K562 (cell line): ENCODE results near the gene MTHFR. TPM values are rescaled to one million over a fixed set of nuclear protein-coding genes. Genes with fewer than 3 reads are reported as not detected.

Experiments
- AFF1 ChIP-seq, 2 experiments: fragments of 450-650 bp; IDR thresholded peaks; 2 replicates each; pipeline ENCODE4 v1.6.1; 2018; ENCODE audit warnings: mild to moderate bottlenecking in 2 of 2, low read depth in 1 of 2; ENCODE audit not compliant: partially characterized antibody in 2 of 2
- CBX3 ChIP-seq, 2 experiments: IDR thresholded peaks; 1 replicate in 1 of 2; 2 replicates in 1 of 2; pipeline ENCODE4 v1.6.1; 2012; ENCODE audit warnings: inconsistent platforms in 2 of 2, low read length in 2 of 2, borderline replicate concordance in 1 of 2, control low read depth in 1 of 2
- CTBP1 ChIP-seq: fragments of 450-650 bp; IDR thresholded peaks from 2 replicates; pipeline ENCODE4 v1.6.1; 2016; ENCODE audit warnings: borderline replicate concordance
- HIVEP1 ChIP-seq: fragments of 250-450 bp; sonication (Bioruptor Pico); IDR thresholded peaks from 2 replicates; pipeline ENCODE4 v1.4.0; 2020; ENCODE audit warnings: mild to moderate bottlenecking
- KDM4B ChIP-seq, 2 experiments: fragments of 450-650 bp in 1 of 2; sonication (generic) in 1 of 2; IDR thresholded peaks; 2 replicates each; pipeline ENCODE4 v1.6.1; 2016 to 2017; ENCODE audit warnings: borderline replicate concordance in 2 of 2, antibody characterized with exemption in 1 of 2, low read depth in 1 of 2, mild to moderate bottlenecking in 1 of 2
- MTF1 ChIP-seq: fragments of 250-450 bp; sonication (Bioruptor Pico); IDR thresholded peaks from 2 replicates; pipeline ENCODE4 v1.9.0; 2021; ENCODE audit warnings: moderate library complexity, mild to moderate bottlenecking, inconsistent platforms, borderline replicate concordance
- MXD1 ChIP-seq: fragments of 250-450 bp; sonication (Bioruptor Pico); IDR thresholded peaks from 2 replicates; pipeline ENCODE4 v1.8.0; 2021; ENCODE audit warnings: borderline replicate concordance, mild to moderate bottlenecking, moderate library complexity; ENCODE audit not compliant: poor library complexity, severe bottlenecking
- PATZ1 ChIP-seq: fragments of 250-450 bp; sonication (Bioruptor Pico); IDR thresholded peaks from 2 replicates; pipeline ENCODE4 v1.5.0; 2020; ENCODE audit warnings: mild to moderate bottlenecking, borderline replicate concordance
- PYGO2 ChIP-seq: fragments of 450-650 bp; IDR thresholded peaks from 2 replicates; pipeline ENCODE4 v1.6.1; 2016; ENCODE audit warnings: mild to moderate bottlenecking, missing genetic modification characterization, moderate library complexity, missing compliant biosample characterization
- ZNF354B ChIP-seq: fragments of 250-450 bp; sonication (Bioruptor Pico); IDR thresholded peaks from 2 replicates; pipeline ENCODE4 v1.4.0; 2020
- ZNF644 ChIP-seq: fragments of 200-800 bp; sonication (Bioruptor generic); IDR thresholded peaks from 2 replicates; pipeline ENCODE4 v1.6.1; 2016; ENCODE audit warnings: low read depth, missing genetic modification characterization, missing compliant biosample characterization
- polyA plus RNA-seq, 8 experiments: library from polyadenylated mRNA; depleted of rRNA in 4 of 8; stranded (reverse) in 5 of 8; unstranded in 3 of 8; fragments of >200 nt; fragmentation: Nextera tagmentation in 2 of 8; fragmentation: Illumina TruSeq in 1 of 8; extraction: Ambion mirVana in 2 of 8; extraction: Trizol in 1 of 8; gene quantifications; 2 replicates each; pipeline versions ENCODE4 v1.2.1 to v1.2.3, GENCODE V29; 2011 to 2014; ENCODE audit warnings: inconsistent platforms in 1 of 8, missing spikeins in 1 of 8
- total RNA-seq, 7 experiments: library from RNA; depleted of rRNA in 6 of 7; stranded (reverse); fragments of >200 nt in 6 of 7; fragmentation: Illumina TruSeq in 2 of 7; extraction: Trizol in 2 of 7; gene quantifications; 2 replicates each; pipeline versions ENCODE4 v1.2.1 to v1.2.3, GENCODE V29; 2011 to 2021; ENCODE audit warnings: low replicate concordance in 1 of 7
- TF ChIP-seq, protein P1 (sequence below): sonication (generic); formaldehyde crosslinking; IDR thresholded peaks from 2 replicates; pipeline ENCODE4 v1.8.0; 2022; ENCODE audit warnings: missing genetic modification reagents, mild to moderate bottlenecking, borderline replicate concordance
- TF ChIP-seq, protein P2 (sequence below), 2 experiments: fragments of 450-650 bp in 1 of 2; sonication (generic) in 1 of 2; formaldehyde crosslinking; conservative IDR thresholded peaks; 2 replicates each; pipeline versions ENCODE4 v1.4.0 to v1.8.1; 2020 to 2022; ENCODE audit warnings: mild to moderate bottlenecking in 1 of 2, missing genetic modification reagents in 1 of 2

MTHFR gene
- total and polyA plus RNA-seq, 9 of the 15 experiments (the other 6 are each of a cell fraction or from before 2014, with no cell fraction given) = 5.0 to 104 (median 62.6) TPM

DNA sequence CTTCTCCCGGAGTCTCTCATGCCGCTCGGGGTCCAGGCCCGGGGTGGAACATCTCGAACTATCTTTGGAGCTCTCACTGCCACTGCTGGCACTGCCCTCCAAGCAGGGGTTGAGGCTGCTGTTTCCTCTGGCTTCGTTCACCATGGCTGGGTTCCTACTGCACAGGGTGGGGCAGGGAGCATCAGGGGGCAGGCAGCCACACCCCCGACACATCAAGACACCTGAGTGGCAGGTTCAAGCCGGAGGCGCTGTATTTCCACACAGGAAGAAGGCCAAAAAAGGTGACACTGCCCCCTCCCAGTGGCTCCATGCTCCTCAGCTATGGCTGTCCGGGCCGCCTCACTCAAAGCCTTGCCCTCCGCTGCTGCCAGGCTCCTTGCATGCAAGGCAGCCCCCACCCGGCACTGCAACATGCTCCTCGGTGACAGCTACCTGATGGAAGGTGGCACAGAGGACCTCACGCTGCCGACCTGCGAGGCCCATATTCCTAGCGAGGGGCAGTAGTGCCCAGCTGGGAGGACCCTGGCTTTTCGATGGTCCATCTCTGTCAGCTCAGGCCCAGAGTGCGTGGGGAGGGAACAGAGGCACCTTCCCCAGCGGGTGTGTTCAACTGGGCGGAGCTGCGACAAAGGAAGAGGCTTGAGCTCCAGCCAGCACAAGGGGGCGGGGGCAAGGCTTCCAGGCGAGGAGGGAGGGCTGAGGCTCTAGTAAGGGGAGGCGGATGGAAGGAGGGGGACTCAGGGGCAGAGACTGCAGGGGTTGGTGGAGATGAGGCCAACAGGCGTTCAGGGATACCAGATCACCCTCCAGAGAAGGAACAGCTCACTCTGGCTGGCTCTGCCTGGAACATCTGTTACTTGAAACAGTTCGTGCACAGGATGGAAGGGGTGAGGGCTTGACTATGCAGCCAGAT is 2.5 kb downstream of the MTHFR start (continued):
- TF ChIP-seq KDM4B (IDR thresholded peaks at IDR 0.05; ENCODE audit: borderline replicate concordance in 2 of 2, low read depth in 1 of 2) (0 out of 4 replicates have a peak, but pooled peaks of 1 of the 2 experiments have one; percentile 64), CBX3 (IDR thresholded peaks at IDR 0.05; ENCODE audit: borderline replicate concordance in 1 of 2, low read length in 2 of 2) (no peak; a peak in 1 of 3 replicates), MXD1 (no peak), HIVEP1 (no peak), ZNF354B (no peak), PYGO2 (tag) (no peak), MTF1 (no peak), AFF1 (IDR thresholded peaks at IDR 0.05; ENCODE audit: low read depth in 1 of 2, partially characterized antibody in 2 of 2) (no peak), ZNF644 (tag) (no peak), PATZ1 (CRISPR knock-in tag) (no peak), CTBP1 (peak; percentile 79; the same call in 1 of the 2 replicates)
- TF ChIP-seq, protein P1, sequence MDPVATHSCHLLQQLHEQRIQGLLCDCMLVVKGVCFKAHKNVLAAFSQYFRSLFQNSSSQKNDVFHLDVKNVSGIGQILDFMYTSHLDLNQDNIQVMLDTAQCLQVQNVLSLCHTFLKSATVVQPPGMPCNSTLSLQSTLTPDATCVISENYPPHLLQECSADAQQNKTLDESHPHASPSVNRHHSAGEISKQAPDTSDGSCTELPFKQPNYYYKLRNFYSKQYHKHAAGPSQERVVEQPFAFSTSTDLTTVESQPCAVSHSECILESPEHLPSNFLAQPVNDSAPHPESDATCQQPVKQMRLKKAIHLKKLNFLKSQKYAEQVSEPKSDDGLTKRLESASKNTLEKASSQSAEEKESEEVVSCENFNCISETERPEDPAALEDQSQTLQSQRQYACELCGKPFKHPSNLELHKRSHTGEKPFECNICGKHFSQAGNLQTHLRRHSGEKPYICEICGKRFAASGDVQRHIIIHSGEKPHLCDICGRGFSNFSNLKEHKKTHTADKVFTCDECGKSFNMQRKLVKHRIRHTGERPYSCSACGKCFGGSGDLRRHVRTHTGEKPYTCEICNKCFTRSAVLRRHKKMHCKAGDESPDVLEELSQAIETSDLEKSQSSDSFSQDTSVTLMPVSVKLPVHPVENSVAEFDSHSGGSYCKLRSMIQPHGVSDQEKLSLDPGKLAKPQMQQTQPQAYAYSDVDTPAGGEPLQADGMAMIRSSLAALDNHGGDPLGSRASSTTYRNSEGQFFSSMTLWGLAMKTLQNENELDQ (CRISPR knock-in tag) = peak; percentile 19; the same call in 1 of the 2 replicates
- TF ChIP-seq, protein P2, sequence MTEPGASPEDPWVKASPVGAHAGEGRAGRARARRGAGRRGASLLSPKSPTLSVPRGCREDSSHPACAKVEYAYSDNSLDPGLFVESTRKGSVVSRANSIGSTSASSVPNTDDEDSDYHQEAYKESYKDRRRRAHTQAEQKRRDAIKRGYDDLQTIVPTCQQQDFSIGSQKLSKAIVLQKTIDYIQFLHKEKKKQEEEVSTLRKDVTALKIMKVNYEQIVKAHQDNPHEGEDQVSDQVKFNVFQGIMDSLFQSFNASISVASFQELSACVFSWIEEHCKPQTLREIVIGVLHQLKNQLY (CRISPR knock-in tag; conservative IDR thresholded peaks at IDR 0.05) = peak in 1 of 2 experiments; percentile 16; a peak in 1 of 4 replicates
